ENCODE measurements around the gene PRKCH. TPM values are rescaled to one million over a fixed set of nuclear protein-coding genes. Genes with fewer than 3 reads are reported as not detected.

Gene PRKCH
- total and polyA plus RNA-seq, 10 of the 15 experiments (the other 5 are each of a cell fraction or from before 2014, with no cell fraction given) = 10.7 to 140 (median 33.2) TPM

DNA sequence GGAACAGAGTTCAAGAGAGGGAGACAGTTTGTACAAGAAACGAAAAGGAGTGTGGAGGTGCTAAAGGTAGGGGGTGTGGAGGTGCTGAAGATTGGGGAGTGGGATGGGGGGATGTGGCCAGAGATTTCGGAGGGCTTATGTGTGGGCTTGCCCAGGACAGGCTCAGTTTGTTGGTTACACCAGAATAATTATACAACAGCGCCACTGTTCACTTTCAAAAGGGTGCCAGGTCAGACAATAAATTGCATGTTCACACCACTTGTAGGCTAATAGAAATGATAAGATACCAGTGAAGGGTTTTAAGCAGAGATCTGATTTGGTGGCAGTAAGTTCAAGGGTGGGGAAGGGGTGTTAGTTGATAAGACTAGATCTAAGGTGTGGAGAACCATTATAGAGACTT, 75.3 kb downstream of the PRKCH start:
- RAD21 ChIA-PET (ENCODE audit: unreplicated experiment) = interaction anchor here (1.0 to 3.1 kb wide), 8 partner anchors 9 to 266 kb away, joined by 3 to 16 read pairs (median 4); no protein-coding TSS in a partner anchor
- Histone ChIP-seq H3K79me2 (ENCODE audit: control insufficient read depth, insufficient read depth, low read length) (peaks cover 62% of the 10 kb centered on the region), H3K27ac (ENCODE audit: control insufficient read depth, insufficient read depth) (no peak overlapping the region), H3K9ac (ENCODE audit: control insufficient read depth, insufficient read depth, low read length) (no peak overlapping the region), H3K36me3 (ENCODE audit: control insufficient read depth in 2 of 2, insufficient read depth in 2 of 2, low read length in 1 of 2) (peaks cover 4 to 6% of the 10 kb centered on the region in 2 experiments; a peak in 3 of 4 replicates), H3K27me3 (replicated peaks in 1 of 2; ENCODE audit: control insufficient read depth in 2 of 2, insufficient read depth in 2 of 2, low read length in 1 of 2) (no peaks in the 10 kb centered on the region), H3K9me3 (replicated peaks; ENCODE audit: control insufficient read depth, insufficient read depth, low read length) (no peaks in the 10 kb centered on the region), H3K4me3 (no peak overlapping the region), H2AFZ (ENCODE audit: control insufficient read depth, low read depth, low read length) (no peak overlapping the region), H3K4me1 (ENCODE audit: control insufficient read depth, insufficient read depth, low read length) (peaks cover 14% of the 10 kb centered on the region), H4K20me1 (ENCODE audit: control insufficient read depth, insufficient read depth) (no peaks in the 10 kb centered on the region), H3K4me2 (ENCODE audit: control insufficient read depth, insufficient read depth) (no peak overlapping the region)
- FAIRE-seq (no peak), ATAC-seq (peak; percentile 18; the same call in 1 of the 3 replicates), DNase-seq (ENCODE audit: low read depth, low spot score) (no peak)
- CTCF ChIA-PET = interaction anchor here (0.6 to 2.3 kb wide), 7 partner anchors 13 to 365 kb away, joined by 3 to 8 read pairs (median 3); no protein-coding TSS in a partner anchor
- intact Hi-C loops (cut with micrococcal nuclease; ENCODE audit: unreplicated experiment) = no loop called here
- SMC1A ChIA-PET (ENCODE audit: uncharacterized antibody, unreplicated experiment) = interaction anchor here (0.6 to 6.2 kb wide), 13 partner anchors 9 to 100 kb away, joined by 3 to 53 read pairs (median 8); partner anchors contain the start of gene PRKCH
- in situ Hi-C loops (cut with MboI) = no loop called here
- POLR2A ChIA-PET = interaction anchor here (0.7 to 2.9 kb wide), 4 partner anchors 9 to 56 kb away, joined by 3 to 11 read pairs (median 5); no protein-coding TSS in a partner anchor
- 97% methylated on average over 3 of the region's 3 CpGs for WGBS (ENCODE audit: insufficient coverage, insufficient replicate concordance, low lambda C conversion rate, missing lambda C conversion rate)
- BruUV-seq (replicated peaks) = no TSS peak
- TF ChIP-seq, protein P1, sequence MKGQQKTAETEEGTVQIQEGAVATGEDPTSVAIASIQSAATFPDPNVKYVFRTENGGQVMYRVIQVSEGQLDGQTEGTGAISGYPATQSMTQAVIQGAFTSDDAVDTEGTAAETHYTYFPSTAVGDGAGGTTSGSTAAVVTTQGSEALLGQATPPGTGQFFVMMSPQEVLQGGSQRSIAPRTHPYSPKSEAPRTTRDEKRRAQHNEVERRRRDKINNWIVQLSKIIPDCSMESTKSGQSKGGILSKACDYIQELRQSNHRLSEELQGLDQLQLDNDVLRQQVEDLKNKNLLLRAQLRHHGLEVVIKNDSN (IDR thresholded peaks at IDR 0.05; ENCODE audit: borderline replicate concordance, extremely low read length, insufficient read depth, low read depth, low read length) = no peak
- TF ChIP-seq CHD4 (IDR thresholded peaks at IDR 0.05) = no peak
- no peak for TF ChIP-seq STAT3 (IDR thresholded peaks at IDR 0.05; ENCODE audit: low read depth, low read length)
- TF ChIP-seq, protein P2, sequence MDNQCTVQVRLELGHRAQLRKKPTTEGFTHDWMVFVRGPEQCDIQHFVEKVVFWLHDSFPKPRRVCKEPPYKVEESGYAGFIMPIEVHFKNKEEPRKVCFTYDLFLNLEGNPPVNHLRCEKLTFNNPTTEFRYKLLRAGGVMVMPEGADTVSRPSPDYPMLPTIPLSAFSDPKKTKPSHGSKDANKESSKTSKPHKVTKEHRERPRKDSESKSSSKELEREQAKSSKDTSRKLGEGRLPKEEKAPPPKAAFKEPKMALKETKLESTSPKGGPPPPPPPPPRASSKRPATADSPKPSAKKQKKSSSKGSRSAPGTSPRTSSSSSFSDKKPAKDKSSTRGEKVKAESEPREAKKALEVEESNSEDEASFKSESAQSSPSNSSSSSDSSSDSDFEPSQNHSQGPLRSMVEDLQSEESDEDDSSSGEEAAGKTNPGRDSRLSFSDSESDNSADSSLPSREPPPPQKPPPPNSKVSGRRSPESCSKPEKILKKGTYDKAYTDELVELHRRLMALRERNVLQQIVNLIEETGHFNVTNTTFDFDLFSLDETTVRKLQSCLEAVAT (IDR thresholded peaks at IDR 0.05) = no peak
- TF ChIP-seq, protein P3, sequence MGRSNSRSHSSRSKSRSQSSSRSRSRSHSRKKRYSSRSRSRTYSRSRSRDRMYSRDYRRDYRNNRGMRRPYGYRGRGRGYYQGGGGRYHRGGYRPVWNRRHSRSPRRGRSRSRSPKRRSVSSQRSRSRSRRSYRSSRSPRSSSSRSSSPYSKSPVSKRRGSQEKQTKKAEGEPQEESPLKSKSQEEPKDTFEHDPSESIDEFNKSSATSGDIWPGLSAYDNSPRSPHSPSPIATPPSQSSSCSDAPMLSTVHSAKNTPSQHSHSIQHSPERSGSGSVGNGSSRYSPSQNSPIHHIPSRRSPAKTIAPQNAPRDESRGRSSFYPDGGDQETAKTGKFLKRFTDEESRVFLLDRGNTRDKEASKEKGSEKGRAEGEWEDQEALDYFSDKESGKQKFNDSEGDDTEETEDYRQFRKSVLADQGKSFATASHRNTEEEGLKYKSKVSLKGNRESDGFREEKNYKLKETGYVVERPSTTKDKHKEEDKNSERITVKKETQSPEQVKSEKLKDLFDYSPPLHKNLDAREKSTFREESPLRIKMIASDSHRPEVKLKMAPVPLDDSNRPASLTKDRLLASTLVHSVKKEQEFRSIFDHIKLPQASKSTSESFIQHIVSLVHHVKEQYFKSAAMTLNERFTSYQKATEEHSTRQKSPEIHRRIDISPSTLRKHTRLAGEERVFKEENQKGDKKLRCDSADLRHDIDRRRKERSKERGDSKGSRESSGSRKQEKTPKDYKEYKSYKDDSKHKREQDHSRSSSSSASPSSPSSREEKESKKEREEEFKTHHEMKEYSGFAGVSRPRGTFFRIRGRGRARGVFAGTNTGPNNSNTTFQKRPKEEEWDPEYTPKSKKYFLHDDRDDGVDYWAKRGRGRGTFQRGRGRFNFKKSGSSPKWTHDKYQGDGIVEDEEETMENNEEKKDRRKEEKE (IDR thresholded peaks at IDR 0.05) = no peak
- no peak for TF ChIP-seq BHLHE40 (IDR thresholded peaks at IDR 0.05; ENCODE audit: borderline replicate concordance in 1 of 2, low read depth in 2 of 2, low read length in 1 of 2)
- TF ChIP-seq, protein P4, sequence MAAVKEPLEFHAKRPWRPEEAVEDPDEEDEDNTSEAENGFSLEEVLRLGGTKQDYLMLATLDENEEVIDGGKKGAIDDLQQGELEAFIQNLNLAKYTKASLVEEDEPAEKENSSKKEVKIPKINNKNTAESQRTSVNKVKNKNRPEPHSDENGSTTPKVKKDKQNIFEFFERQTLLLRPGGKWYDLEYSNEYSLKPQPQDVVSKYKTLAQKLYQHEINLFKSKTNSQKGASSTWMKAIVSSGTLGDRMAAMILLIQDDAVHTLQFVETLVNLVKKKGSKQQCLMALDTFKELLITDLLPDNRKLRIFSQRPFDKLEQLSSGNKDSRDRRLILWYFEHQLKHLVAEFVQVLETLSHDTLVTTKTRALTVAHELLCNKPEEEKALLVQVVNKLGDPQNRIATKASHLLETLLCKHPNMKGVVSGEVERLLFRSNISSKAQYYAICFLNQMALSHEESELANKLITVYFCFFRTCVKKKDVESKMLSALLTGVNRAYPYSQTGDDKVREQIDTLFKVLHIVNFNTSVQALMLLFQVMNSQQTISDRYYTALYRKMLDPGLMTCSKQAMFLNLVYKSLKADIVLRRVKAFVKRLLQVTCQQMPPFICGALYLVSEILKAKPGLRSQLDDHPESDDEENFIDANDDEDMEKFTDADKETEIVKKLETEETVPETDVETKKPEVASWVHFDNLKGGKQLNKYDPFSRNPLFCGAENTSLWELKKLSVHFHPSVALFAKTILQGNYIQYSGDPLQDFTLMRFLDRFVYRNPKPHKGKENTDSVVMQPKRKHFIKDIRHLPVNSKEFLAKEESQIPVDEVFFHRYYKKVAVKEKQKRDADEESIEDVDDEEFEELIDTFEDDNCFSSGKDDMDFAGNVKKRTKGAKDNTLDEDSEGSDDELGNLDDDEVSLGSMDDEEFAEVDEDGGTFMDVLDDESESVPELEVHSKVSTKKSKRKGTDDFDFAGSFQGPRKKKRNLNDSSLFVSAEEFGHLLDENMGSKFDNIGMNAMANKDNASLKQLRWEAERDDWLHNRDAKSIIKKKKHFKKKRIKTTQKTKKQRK (IDR thresholded peaks at IDR 0.05; ENCODE audit: low read depth, low read length) = no peak
- no peak for TF ChIP-seq ZNF217 (IDR thresholded peaks at IDR 0.05)
- TF ChIP-seq KLF5 (IDR thresholded peaks at IDR 0.05; ENCODE audit: partially characterized antibody) = no peak
- TF ChIP-seq, protein P5, sequence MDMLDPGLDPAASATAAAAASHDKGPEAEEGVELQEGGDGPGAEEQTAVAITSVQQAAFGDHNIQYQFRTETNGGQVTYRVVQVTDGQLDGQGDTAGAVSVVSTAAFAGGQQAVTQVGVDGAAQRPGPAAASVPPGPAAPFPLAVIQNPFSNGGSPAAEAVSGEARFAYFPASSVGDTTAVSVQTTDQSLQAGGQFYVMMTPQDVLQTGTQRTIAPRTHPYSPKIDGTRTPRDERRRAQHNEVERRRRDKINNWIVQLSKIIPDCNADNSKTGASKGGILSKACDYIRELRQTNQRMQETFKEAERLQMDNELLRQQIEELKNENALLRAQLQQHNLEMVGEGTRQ (IDR thresholded peaks at IDR 0.05; ENCODE audit: borderline replicate concordance, low read depth, low read length) = no peak
- TF ChIP-seq NR2C2 (IDR thresholded peaks at IDR 0.05; ENCODE audit: borderline replicate concordance, control insufficient read depth, insufficient read length, low read depth) = no peak
- no peak for TF ChIP-seq SMARCA5 (IDR thresholded peaks at IDR 0.05)
- TF ChIP-seq JUNB (IDR thresholded peaks at IDR 0.05) = no peak

Data from GM12878 (cell line).